Measurements from ENCODE around the gene HS3ST2.

GRCh38 chr16:22938647-22939046 is 124.7 kb downstream of the HS3ST2 start:
- TF ChIP-seq CTCF (IDR thresholded peaks at IDR 0.05): no peak
- no peak for TF ChIP-seq POLR2A (IDR thresholded peaks at IDR 0.05)
- no peak for TF ChIP-seq POLR2AphosphoS5 (IDR thresholded peaks at IDR 0.05; ENCODE audit: insufficient read depth in 1 of 2, low read depth in 1 of 2)

All from vagina (tissue), 2 donors.